T-helper 1 cell treated with Interleukin-12 subunit alpha and Interleukin-12 subunit beta and Interleukin-4 antibody, amounts not matched to agents 30 μg/mL and 1 μg/mL, for 36 hours (primary cell): ENCODE results near the gene AFAP1L1.
"Not testable (repeated sequence)": the region's sequence is repeated elsewhere in the genome, so short reads cannot be mapped to it uniquely, and the experiment has no call there.

Source experiments
- H3K27ac Mint-ChIP-seq: one replicate; pipeline ENCODE4 v1.8.0; 2021; ENCODE audit warnings: mild to moderate bottlenecking, mixed read lengths
- H3K27me3 Mint-ChIP-seq: one replicate; pipeline ENCODE4 v1.8.0; 2021; ENCODE audit warnings: low read depth, mixed read lengths
- H3K36me3 Mint-ChIP-seq: one replicate; pipeline ENCODE4 v1.8.0; 2021; ENCODE audit warnings: low read depth, mixed read lengths
- H3K4me1 Mint-ChIP-seq: one replicate; pipeline ENCODE4 v1.8.0; 2021; ENCODE audit warnings: low read depth, mixed read lengths
- H3K4me3 Mint-ChIP-seq: one replicate; pipeline ENCODE4 v1.8.0; 2021; ENCODE audit warnings: mild to moderate bottlenecking, moderate library complexity, mixed read lengths
- H3K9me3 Mint-ChIP-seq: one replicate; pipeline ENCODE4 v1.8.0; 2021; ENCODE audit warnings: mixed read lengths

AFAP1L1 gene

GRCh38 chr5:149271195-149271715, 404 bp upstream of the AFAP1L1 start:
- H3K4me1 Mint-ChIP-seq = peaks cover 6% of the 10 kb centered on the region
- peaks cover 12% of the 10 kb centered on the region for H3K9me3 Mint-ChIP-seq
- peak overlapping the region; percentile 53 for H3K4me3 Mint-ChIP-seq
- peaks cover 2% of the 10 kb centered on the region for H3K36me3 Mint-ChIP-seq
- H3K27me3 Mint-ChIP-seq = peaks cover 68% of the 10 kb centered on the region
- no peak overlapping the region for H3K27ac Mint-ChIP-seq

GRCh38 chr5:149272781-149273180, 1.1 kb downstream of the AFAP1L1 start:
- H3K27ac Mint-ChIP-seq, H3K4me1 Mint-ChIP-seq, H3K36me3 Mint-ChIP-seq, H3K4me3 Mint-ChIP-seq: not testable (repeated sequence)
- Mint-ChIP-seq H3K9me3 (peaks cover 12% of the 10 kb centered on the region), H3K27me3 (peaks cover 77% of the 10 kb centered on the region)

DNA sequence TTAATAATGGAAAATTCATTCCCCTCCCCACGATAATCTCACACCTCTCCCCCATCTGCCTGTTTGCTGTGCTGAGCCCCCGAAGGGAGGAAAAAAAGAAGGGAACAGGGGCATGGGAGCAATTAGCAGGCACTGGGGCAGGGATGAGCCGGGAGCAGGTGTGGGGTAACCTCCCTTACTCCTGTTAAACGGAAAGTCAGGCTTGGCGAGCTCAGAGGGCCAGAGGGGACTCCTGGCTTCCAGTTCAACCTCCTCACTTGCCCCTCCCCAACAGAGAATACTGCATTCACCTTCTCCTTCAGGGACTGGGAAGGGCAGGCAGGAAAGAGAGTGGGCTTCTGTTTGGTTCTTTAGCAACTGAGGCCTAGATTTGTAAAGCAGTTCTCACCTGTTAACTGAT, 1.6 kb downstream of the AFAP1L1 start:
- Mint-ChIP-seq H3K36me3 (peaks cover 2% of the 10 kb centered on the region), H3K4me3 (no peak overlapping the region), H3K27ac (no peak overlapping the region), H3K27me3 (peaks cover 77% of the 10 kb centered on the region), H3K9me3 (peaks cover 10% of the 10 kb centered on the region), H3K4me1 (peaks cover 6% of the 10 kb centered on the region)

DNA sequence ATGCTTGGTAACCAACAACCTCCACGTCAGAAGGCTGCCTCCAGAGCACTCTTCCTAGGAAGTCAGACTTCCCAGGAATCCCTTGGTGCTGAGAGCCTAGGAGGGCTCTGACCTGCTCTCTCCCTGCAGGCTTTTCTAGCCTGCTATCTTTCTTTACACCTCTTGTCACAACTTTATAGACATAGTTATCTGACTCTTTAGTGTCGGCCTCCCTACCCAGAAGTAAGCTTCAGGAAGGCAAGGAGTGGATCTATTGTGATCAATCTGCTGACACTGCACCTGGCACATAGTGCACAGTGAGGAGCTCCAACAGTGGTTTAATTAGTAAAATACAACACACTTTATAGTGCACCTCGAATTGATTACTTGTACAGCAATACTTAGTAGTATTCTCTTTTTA, 2.3 kb downstream of the AFAP1L1 start:
- Mint-ChIP-seq H3K4me1 (peaks cover 6% of the 10 kb centered on the region), H3K4me3 (no peak overlapping the region), H3K36me3 (peaks cover 2% of the 10 kb centered on the region), H3K27ac (no peak overlapping the region), H3K9me3 (peaks cover 3% of the 10 kb centered on the region), H3K27me3 (peaks cover 77% of the 10 kb centered on the region)

DNA sequence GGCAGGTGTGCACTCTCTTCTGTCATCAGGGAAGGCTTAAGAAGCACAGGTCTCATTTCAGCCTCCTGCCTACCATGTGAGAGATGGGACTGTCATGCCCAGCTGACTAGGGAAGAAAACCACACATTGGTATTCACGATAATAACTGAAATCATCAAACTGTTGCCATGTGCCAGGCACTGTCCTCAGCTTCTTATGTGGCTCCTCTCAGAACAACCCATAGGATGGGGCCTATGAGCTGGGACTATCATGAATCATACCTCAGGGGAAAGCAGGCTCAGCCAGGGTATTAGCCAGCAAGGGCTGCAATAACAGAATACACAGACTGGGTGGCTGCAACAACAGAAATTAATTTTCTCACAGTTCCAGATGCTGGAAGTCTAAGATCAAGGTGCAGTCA, 3.3 kb downstream of the AFAP1L1 start:
- Mint-ChIP-seq H3K36me3 (no peaks in the 10 kb centered on the region), H3K27me3 (peaks cover 77% of the 10 kb centered on the region), H3K9me3 (no peaks in the 10 kb centered on the region), H3K27ac (no peak overlapping the region), H3K4me3 (no peak overlapping the region), H3K4me1 (peaks cover 6% of the 10 kb centered on the region)

DNA sequence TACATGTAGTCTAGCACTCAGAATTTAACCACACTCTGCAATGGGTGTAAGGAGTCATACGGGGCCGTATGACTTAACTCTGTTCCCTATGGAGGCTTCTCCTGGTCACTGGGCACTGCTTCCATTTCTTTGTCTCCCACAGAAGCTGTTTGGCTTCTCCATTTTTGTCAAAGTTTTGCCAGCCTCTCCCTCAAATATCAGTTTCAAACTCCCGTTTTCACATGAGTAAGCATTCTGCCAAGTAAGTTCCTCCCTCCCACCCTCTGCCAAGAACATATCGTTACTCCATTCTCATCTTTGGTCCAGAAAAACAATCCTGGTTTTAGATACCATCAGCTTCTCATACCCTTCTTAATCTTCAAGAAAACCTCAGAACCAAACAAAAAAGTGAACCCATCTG, 6.1 kb downstream of the AFAP1L1 start:
- Mint-ChIP-seq H3K36me3 (no peaks in the 10 kb centered on the region), H3K27me3 (peaks cover 58% of the 10 kb centered on the region), H3K4me3 (no peak overlapping the region), H3K4me1 (no peaks in the 10 kb centered on the region), H3K27ac (no peak overlapping the region), H3K9me3 (no peaks in the 10 kb centered on the region)

DNA sequence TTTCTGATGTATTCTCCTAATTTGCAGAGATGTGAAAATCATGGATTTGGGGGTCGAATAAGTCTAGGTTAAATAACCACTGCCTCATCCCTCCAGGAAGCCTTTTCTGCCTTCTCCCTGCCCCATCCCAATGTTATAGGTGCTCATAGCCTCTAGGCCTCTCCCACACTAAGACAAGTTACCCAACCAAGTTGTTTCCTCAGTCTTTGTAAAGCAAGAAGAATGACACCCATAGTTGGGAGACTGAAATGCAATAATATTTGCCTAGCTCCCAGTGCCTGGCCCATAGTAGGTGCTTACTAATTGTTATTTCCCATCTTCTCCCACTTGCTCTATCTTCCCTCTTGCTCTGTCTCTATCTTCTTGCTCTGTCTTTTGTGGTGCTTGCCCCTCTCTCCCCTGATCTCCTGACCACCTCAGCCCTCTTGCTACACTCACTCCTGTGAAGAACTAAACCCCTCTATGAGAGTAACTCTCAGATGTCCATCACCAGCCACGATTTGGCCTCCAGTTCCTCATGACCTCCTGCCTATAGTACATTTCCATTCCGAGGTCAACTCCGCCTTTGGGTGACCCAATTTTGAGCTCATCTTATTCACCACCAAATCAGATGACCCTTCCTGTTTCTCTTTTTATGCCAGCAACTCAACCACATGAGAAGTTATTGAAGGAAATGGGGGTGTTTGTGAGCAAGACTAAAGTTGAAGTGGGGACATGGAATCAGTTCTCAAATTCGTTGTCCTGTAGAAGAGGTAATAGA, 7.0 kb downstream of the AFAP1L1 start:
- Mint-ChIP-seq H3K4me1 (no peaks in the 10 kb centered on the region), H3K9me3 (no peaks in the 10 kb centered on the region), H3K27me3 (peaks cover 49% of the 10 kb centered on the region), H3K36me3 (no peaks in the 10 kb centered on the region), H3K4me3 (no peak overlapping the region), H3K27ac (no peak overlapping the region)

- Mint-ChIP-seq H3K36me3 (no peaks in the 10 kb centered on the region), H3K9me3 (no peaks in the 10 kb centered on the region), H3K27ac (no peak overlapping the region), H3K4me3 (no peak overlapping the region), H3K4me1 (no peaks in the 10 kb centered on the region), H3K27me3 (peaks cover 44% of the 10 kb centered on the region)
These were observed 8.0 kb downstream of the AFAP1L1 start for GRCh38 chr5:149279661-149280060.

DNA sequence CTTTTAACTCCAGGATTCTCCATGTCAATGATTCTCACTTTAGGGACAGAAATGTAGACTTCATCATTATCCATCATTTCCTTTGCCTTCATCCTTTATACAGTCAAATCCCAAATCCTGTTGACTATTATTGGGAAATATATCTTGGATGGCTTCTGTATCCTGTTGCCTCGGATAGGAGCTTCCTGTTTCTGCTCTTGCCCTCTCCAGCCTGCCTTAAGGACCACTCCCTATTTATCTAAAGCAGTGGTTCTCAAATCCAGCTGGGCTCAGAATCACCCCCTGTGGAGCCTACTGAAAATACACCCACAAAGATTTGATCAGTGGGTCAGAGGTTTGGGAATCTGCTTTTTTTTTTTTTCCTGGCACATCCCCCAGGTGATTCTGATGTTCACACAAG, 8.5 kb downstream of the AFAP1L1 start:
- Mint-ChIP-seq H3K4me1 (no peaks in the 10 kb centered on the region), H3K4me3 (no peak overlapping the region), H3K27me3 (peaks cover 44% of the 10 kb centered on the region), H3K27ac (no peak overlapping the region), H3K9me3 (no peaks in the 10 kb centered on the region), H3K36me3 (no peaks in the 10 kb centered on the region)

- H3K27ac Mint-ChIP-seq = no peak overlapping the region
- no peaks in the 10 kb centered on the region for H3K4me1 Mint-ChIP-seq
- H3K36me3 Mint-ChIP-seq = no peaks in the 10 kb centered on the region
- no peak overlapping the region for H3K4me3 Mint-ChIP-seq
- no peaks in the 10 kb centered on the region for H3K9me3 Mint-ChIP-seq
- H3K27me3 Mint-ChIP-seq = peaks cover 37% of the 10 kb centered on the region
These were observed 9.1 kb downstream of the AFAP1L1 start for GRCh38 chr5:149280802-149281201.

GRCh38 chr5:149282027-149282965, 10.6 kb downstream of the AFAP1L1 start:
- no peaks in the 10 kb centered on the region for H3K9me3 Mint-ChIP-seq
- H3K4me3 Mint-ChIP-seq = no peak overlapping the region
- peaks cover 24% of the 10 kb centered on the region for H3K27me3 Mint-ChIP-seq
- H3K27ac Mint-ChIP-seq = no peak overlapping the region
- H3K4me1 Mint-ChIP-seq = no peaks in the 10 kb centered on the region
- no peaks in the 10 kb centered on the region for H3K36me3 Mint-ChIP-seq

DNA sequence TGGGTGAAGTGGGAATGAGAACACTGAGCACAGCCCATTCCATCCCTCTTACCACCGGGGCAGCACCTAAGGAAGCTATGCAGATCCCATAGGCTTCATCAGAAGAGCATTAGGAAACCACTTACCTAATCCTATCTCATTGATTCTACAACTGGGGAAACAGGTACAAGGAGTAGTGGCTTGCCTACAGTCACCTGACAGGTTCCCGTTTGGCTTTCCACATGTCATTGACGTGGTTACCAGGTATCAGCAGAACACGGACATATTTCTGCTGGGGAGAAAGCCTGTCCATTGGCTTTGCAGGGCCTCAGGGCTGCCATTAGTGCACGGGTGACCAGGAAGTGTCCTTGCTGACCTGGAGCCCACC, 11.3 kb downstream of the AFAP1L1 start:
- Mint-ChIP-seq H3K27ac (no peak overlapping the region), H3K9me3 (no peaks in the 10 kb centered on the region)

DNA sequence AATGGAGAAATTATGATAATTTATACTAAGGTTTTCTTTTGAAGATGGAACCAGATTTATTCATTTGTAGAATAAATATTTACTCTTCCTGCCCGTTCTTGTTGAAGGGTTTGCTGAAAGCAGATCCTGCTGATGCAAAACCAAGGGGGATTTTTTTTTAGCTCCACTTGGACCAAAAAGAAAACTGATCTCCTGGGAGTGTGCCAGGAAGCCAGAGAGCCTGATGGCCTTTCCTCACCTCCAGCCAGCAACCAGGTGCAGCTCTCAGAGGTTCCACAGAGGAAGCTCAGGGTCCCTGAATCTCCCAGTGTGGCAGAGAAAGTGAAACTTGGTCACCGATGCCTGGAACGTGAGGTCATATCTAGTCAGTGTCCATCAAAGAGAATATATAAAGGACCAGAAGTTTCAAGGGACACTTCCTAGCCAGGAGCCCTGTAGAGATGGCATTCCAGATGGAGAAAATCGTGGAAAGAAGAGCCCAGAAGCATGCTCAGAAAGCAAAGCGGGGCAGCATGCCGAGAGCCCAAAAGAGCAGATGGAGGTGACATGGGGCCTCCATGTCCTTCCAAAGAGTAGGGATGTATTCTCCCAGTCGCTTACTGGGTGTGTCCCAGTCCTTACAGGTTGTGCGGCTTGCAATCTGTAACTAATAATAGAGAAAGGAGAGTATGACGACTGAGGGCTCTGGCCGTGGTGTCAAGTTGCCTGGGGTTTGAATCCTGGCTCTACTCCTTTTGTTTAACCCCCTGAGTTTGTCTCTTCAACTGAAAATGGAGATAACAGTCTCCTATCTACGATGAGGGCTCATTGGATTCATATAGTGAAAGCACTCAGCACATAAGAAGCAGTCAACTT, 12.2 kb downstream of the AFAP1L1 start:
- Mint-ChIP-seq H3K9me3 (no peaks in the 10 kb centered on the region), H3K27me3 (peaks cover 11% of the 10 kb centered on the region), H3K27ac (no peak overlapping the region), H3K4me1 (no peaks in the 10 kb centered on the region), H3K36me3 (no peaks in the 10 kb centered on the region), H3K4me3 (no peak overlapping the region)

More for the DNA sequence above, 11.3 kb downstream of the AFAP1L1 start:
- peaks cover 20% of the 10 kb centered on the region for H3K27me3 Mint-ChIP-seq
- no peaks in the 10 kb centered on the region for H3K36me3 Mint-ChIP-seq
- no peaks in the 10 kb centered on the region for H3K4me1 Mint-ChIP-seq
- no peak overlapping the region for H3K4me3 Mint-ChIP-seq

- Mint-ChIP-seq H3K36me3 (no peaks in the 10 kb centered on the region), H3K27me3 (peaks cover 9% of the 10 kb centered on the region), H3K27ac (no peak overlapping the region), H3K4me1 (no peaks in the 10 kb centered on the region), H3K4me3 (no peak overlapping the region), H3K9me3 (no peaks in the 10 kb centered on the region)
These were observed 12.8 kb downstream of the AFAP1L1 start for GRCh38 chr5:149284501-149284900.
